Measurements from ENCODE around the gene DAZAP1. TPM values are rescaled to one million over a fixed set of nuclear protein-coding genes. Genes with fewer than 3 reads are reported as not detected.
A peak's percentile ranks its signal among the peaks of the same experiment; 100 is the strongest.

The DAZAP1 gene
- total and polyA plus RNA-seq, 2 of the 4 experiments (the other 2 are of a cell fraction): 22.0 to 62.8 TPM

GRCh38 chr19:1478934-1479707, 71.7 kb downstream of the DAZAP1 start, which contains the start of gene C19orf25:
Gene C19orf25, minus strand, starts transcription at chr19:1479215. Its CDS starts 312 bp downstream, at chr19:1478903.
- H2BK15ac ChIP-seq (ENCODE audit: low read depth, low read length): peak within 1 kb of the TSS; percentile 85; the same call in 1 of the 3 replicates
- H3K4ac ChIP-seq (ENCODE audit: low read depth, low read length): peak within 1 kb of the TSS; percentile 97
- H3K27ac ChIP-seq (ENCODE audit: insufficient read depth, low read length): peak within 1 kb of the TSS; percentile 83
- peak within 1 kb of the TSS; percentile 54 for H3K4me3 ChIP-seq (ENCODE audit: insufficient read depth, low read depth, low read length)
- H2AFZ ChIP-seq (replicated peaks; ENCODE audit: low read length, poor library complexity): peak within 1 kb of the TSS; percentile 99
- ATAC-seq (ENCODE audit: low read depth) (peak; percentile 95), DNase-seq (peak; percentile 89)
- ChIA-PET POLR2A (ENCODE audit: unreplicated experiment) (no interaction called here), CTCF (no interaction called here)
- no peaks in the 10 kb centered on the region for H3K27me3 ChIP-seq (ENCODE audit: control insufficient read depth, insufficient read depth, low read length)
- H4K8ac ChIP-seq (ENCODE audit: low read depth in 2 of 2, low read length in 2 of 2): peak within 1 kb of the TSS; percentile 80 to 98
- peak within 1 kb of the TSS; percentile 85 for H2BK120ac ChIP-seq (ENCODE audit: low read depth, low read length)
- H3K79me1 ChIP-seq (ENCODE audit: low read depth in 1 of 2, low read length in 2 of 2): peaks cover 10 to 42% of the 10 kb centered on the region in 2 experiments
- 0 out of 2 replicates have a peak, but pooled peaks cover 3% of the 10 kb centered on the region for H3K9me1 ChIP-seq (ENCODE audit: insufficient read depth, low read length)
- H2BK5ac ChIP-seq (ENCODE audit: low read depth, low read length, poor library complexity, severe bottlenecking): peak within 1 kb of the TSS; percentile 77
- peak within 1 kb of the TSS; percentile 92 for H2AK9ac ChIP-seq (replicated peaks; ENCODE audit: low read depth, low read length, poor library complexity)
- H3K36me3 ChIP-seq (ENCODE audit: control insufficient read depth, insufficient read depth, low read length): peaks cover 9% of the 10 kb centered on the region
- peak within 1 kb of the TSS; percentile 92 for H4K91ac ChIP-seq (ENCODE audit: insufficient read depth, low read depth, low read length)
- WGBS, 2 experiments (ENCODE audit: extremely low coverage in 2 of 2, insufficient read length in 1 of 2): 0% methylated on average over 49 of the region's 71 CpGs; no CpG with 5 or more reads in 1 of the 2 experiments
- peak within 1 kb of the TSS; percentile 47 for H2AK5ac ChIP-seq (ENCODE audit: low read depth, low read length)
- in situ Hi-C loops (cut with MboI; ENCODE audit: low sequenced_read_pairs): no loop called here
- intact Hi-C loops (cut with micrococcal nuclease): no loop called here
- peak within 1 kb of the TSS; percentile 78 for H3K23ac ChIP-seq (ENCODE audit: low read depth, low read length)
- H3K18ac ChIP-seq (ENCODE audit: low read depth, low read length): peak within 1 kb of the TSS; percentile 53; the same call in 1 of the 2 replicates
- peak within 1 kb of the TSS; percentile 77 for H3K9ac ChIP-seq (ENCODE audit: low read depth, low read length)
- TF ChIP-seq CEBPB (IDR thresholded peaks at IDR 0.05; ENCODE audit: low read depth, low read length) (no peak), BHLHE40 (IDR thresholded peaks at IDR 0.05; ENCODE audit: low read depth, low read length) (no peak), USF2 (IDR thresholded peaks at IDR 0.05; ENCODE audit: low read depth, low read length) (peak; percentile 96), MAZ (IDR thresholded peaks at IDR 0.05; ENCODE audit: borderline replicate concordance, low read depth, low read length) (peak; percentile 38; the same call in 1 of the 2 replicates), RCOR1 (IDR thresholded peaks at IDR 0.05; ENCODE audit: insufficient replicate concordance, low read length) (peak; percentile 100), POLR2A (IDR thresholded peaks at IDR 0.05; ENCODE audit: low read depth, low read length) (peak; percentile 79)
- peaks cover 25% of the 10 kb centered on the region for H4K20me1 ChIP-seq (ENCODE audit: insufficient read depth, low read length)
- no peaks in the 10 kb centered on the region for H3K4me1 ChIP-seq (ENCODE audit: control insufficient read depth, insufficient read depth, low read length)
- H3K14ac ChIP-seq (replicated peaks; ENCODE audit: low read depth, low read length): peak within 1 kb of the TSS; percentile 97
- H3K4me2 ChIP-seq (ENCODE audit: low read depth, low read length): peak within 1 kb of the TSS; percentile 74
- dilution Hi-C loops (cut with HindIII; ENCODE audit: low sequenced_read_pairs, unreplicated experiment): no loop called here
- no peaks in the 10 kb centered on the region for H3K9me3 ChIP-seq (ENCODE audit: control insufficient read depth, insufficient read depth, low read length)
- no TSS peak for BruUV-seq (replicated peaks)
- H4K5ac ChIP-seq (ENCODE audit: low read depth, low read length): peak within 1 kb of the TSS; percentile 81
- no peak within 1 kb of the TSS for H3K56ac ChIP-seq (ENCODE audit: extremely low read depth, insufficient read depth, low read length)
- peak within 1 kb of the TSS; percentile 40; the same call in 1 of the 2 replicates for H2BK20ac ChIP-seq (ENCODE audit: low read depth, low read length)
